Sigmoid colon (tissue), 3 donors: Measurements from ENCODE around the gene PHB1.

ENCODE experiments used
- POLR2A ChIP-seq, 2 donors: fragments of 450-650 bp; IDR thresholded peaks; one replicate each; pipeline ENCODE4 v1.6.1; 2016; ENCODE audit warnings: antibody characterized with exemption in 2 of 2, mild to moderate bottlenecking in 2 of 2, moderate library complexity in 2 of 2
- TF ChIP-seq, protein P1 (sequence below), 4 experiments: fragments of 450-650 bp in 3 of 4; fragments of 200-600 bp in 1 of 4; IDR thresholded peaks; one replicate each; pipeline ENCODE4 v1.5.1; 2016 to 2019; ENCODE audit warnings: antibody characterized with exemption in 4 of 4, mild to moderate bottlenecking in 3 of 4, moderate library complexity in 2 of 4

DNA sequence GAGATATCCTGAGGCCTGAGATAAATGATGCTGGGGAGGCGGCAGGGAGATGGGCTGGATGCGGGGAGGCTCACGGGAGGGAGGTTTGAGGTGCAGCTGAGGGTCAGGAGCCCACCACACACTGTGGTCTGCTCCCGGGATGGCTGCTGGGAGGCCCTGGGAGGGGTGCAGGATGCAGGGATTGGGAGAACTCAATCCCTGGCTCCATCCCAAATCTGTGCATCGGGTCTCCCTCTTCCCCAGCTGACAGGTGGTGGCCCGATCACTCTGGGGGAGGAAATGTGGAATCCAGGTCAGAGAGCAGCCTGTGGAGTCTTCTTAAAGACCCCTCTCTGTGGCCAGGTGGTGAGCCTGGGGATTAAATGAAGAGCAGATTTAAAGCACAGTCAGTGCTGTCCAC lies 12.0 kb downstream of the PHB1 start:
- no peak for TF ChIP-seq POLR2A (IDR thresholded peaks at IDR 0.05)
- TF ChIP-seq, protein P1, sequence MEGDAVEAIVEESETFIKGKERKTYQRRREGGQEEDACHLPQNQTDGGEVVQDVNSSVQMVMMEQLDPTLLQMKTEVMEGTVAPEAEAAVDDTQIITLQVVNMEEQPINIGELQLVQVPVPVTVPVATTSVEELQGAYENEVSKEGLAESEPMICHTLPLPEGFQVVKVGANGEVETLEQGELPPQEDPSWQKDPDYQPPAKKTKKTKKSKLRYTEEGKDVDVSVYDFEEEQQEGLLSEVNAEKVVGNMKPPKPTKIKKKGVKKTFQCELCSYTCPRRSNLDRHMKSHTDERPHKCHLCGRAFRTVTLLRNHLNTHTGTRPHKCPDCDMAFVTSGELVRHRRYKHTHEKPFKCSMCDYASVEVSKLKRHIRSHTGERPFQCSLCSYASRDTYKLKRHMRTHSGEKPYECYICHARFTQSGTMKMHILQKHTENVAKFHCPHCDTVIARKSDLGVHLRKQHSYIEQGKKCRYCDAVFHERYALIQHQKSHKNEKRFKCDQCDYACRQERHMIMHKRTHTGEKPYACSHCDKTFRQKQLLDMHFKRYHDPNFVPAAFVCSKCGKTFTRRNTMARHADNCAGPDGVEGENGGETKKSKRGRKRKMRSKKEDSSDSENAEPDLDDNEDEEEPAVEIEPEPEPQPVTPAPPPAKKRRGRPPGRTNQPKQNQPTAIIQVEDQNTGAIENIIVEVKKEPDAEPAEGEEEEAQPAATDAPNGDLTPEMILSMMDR (IDR thresholded peaks at IDR 0.05) = no peak
